HG03354 (cell line): ENCODE results near the gene SPSB2.
"Not testable (repeated sequence)": the region's sequence is repeated elsewhere in the genome, so short reads cannot be mapped to it uniquely, and the experiment has no call there.

ENCODE experiments used
- ATAC-seq: cut with Tn5 transposase; IDR thresholded peaks from one replicate; pipeline ENCODE4 v1.9.1; 2021; ENCODE audit warnings: mild to moderate bottlenecking; ENCODE audit not compliant: unreplicated experiment, poor library complexity, severe bottlenecking

The SPSB2 gene

DNA sequence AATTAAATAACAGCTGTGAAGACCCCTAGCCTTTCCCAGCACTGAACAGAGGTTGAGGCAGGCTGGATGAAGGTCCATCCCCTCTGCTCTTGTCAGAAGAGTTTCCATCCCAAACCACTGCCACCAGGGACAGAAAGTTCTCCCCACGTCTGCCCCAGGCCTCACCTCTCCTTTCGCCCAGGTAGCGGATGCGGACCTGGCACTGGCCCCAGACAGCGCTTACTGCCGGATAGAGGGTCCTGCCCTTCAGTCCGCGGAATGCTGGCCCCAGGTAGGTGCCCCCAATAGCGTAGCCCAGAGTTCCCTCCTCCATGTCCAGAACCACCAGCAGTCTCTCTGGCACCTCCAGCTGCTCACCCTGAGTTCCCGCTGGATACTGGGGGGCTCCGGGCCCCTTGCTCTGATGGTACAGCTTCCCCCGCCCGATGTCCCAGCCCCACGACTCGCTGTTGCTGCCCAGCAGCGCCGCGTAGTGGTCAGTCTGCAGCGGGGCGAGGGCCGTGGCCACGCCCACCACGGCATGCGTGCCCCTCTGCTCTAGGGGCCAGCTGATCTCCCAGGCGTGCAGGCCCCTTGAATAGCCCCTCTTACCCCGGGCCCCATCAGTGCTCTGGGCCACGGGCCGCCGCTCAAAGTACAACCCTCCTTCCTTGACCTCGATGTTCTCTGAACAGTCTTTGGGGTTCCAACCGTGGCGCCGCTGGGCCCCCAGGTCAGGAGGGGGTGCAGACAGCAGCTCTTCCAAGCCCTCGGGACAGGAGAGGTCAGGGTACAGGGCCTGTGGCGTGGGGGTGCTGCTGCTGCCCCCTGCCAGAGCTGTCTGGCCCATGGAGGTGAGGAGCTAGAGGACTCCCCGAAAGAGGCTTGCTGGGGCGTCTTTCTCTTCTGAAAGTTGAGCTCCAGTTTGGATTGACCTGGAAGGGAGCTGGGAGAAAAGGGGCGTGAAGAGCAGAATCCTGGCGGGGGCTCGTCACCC, 742 bp downstream of the SPSB2 start:
- peak; percentile 27 for ATAC-seq

DNA sequence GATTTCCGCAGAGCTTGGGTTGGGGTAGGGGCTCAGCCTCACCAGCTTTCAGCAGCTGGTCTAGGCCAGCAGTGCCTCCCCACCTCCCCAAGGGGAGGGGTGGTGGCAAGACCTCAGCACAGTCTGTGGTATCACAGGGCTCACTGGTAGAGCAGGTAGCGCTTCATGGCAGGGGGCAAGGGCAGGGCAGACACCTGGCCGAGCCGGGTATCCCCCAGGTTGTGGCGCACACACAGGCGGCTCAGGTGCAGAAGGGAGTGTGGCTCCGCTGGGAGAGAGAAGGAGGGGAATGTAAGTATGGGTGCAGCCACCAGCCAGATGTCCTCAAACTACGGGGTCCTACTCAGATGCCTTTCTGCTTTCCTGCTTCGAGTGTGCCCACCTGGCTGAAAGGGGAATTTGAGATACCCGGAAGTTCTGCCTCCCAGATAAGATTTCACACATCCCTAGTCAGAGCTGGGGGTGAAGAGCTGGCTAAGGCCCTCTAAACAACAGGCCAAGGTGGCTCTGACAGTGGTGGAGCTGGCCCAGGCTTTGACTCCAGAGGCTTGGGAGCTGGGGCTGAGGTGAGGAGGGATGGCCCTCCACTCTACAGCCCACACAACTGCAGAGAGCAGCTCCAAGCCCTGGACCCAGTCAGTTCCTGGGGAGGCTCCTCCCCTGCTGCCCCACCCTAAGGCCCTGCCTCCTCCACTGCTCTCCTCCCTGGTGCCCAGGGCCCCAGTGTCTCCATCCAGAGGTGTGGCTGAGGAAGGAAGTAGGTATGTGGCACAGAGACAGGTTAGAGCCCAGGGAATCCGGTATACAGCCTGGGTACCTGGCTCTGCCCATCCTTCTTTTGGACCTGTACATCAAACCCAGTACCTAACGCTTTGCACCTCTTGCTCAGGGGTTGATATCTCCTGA, 1.8 kb downstream of the SPSB2 start:
- no peak for ATAC-seq

DNA sequence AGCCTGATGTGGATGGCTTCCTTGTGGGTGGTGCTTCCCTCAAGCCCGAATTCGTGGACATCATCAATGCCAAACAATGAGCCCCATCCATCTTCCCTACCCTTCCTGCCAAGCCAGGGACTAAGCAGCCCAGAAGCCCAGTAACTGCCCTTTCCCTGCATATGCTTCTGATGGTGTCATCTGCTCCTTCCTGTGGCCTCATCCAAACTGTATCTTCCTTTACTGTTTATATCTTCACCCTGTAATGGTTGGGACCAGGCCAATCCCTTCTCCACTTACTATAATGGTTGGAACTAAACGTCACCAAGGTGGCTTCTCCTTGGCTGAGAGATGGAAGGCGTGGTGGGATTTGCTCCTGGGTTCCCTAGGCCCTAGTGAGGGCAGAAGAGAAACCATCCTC, 2.8 kb downstream of the SPSB2 start:
- not testable (repeated sequence) for ATAC-seq

DNA sequence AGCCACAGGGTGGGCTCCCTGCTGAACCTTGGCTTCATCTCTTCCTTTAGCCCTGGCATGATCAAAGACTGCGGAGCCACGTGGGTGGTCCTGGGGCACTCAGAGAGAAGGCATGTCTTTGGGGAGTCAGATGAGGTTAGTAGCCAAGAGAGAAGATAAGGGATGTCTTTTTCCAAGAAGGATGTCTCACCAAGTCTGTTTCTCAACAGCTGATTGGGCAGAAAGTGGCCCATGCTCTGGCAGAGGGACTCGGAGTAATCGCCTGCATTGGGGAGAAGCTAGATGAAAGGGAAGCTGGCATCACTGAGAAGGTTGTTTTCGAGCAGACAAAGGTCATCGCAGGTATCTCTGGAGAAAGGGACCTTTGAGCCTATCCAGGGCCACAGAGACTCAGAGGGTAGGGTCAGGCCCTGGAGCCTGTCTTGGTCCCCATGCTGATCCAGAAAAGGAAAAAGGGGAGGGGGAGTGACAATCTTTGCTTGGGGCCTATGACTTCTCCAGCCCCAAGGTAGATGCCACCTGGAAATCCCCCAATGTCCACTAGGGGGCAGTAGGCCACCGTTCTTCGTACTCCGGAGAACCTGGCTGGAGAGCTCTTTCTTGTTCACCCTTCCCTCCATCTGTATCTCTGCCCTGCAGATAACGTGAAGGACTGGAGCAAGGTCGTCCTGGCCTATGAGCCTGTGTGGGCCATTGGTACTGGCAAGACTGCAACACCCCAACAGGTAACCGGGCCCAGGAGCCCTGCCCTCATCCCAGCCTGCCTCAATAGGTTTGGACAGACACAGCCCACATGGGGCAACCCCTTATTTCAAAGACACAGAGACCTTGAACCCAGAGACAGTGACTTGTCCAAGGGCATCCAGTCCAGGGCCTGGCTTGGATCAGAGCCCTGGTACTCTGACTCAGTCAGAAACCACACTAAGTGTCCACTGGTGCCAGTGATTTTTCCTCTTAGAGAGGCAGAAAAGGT, 3.8 kb downstream of the SPSB2 start:
- ATAC-seq, result no peak

DNA sequence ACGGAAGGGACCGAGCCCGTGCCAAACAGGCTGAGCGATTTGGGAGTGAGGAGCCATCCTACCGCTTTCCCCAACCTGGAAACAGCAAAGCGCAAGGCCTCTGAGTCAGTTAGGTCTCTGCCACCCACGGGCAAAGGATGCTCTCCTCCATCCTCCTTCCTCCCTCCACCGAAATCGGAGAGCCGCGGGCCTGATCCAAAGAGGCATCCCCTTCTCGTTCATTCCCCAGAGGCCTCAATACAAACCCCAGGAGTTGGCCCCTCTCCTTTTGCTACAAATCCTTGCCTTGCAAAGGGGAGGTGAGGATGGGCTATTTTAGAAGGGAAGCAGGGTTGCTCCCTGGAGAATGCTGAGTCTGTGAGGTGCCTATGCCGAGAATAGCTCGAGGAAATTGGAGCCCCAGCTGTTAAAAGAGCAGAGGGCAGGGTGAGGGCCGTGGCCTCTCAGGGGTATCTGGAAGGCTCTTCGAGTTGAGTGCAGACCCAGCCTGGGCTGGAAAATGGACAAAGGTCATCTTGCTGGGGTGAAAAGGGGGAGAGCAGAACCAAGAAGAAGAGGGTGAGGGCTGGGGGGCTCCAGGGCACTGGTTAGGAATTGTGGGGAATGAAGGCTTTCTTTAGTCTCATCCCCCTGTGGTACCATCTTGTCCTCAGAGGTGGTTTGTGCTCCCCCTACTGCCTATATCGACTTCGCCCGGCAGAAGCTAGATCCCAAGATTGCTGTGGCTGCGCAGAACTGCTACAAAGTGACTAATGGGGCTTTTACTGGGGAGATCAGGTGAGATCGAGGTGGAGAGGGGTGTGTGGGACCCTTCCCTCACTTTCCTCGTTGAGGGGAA, 4.7 kb downstream of the SPSB2 start:
- no peak for ATAC-seq

DNA sequence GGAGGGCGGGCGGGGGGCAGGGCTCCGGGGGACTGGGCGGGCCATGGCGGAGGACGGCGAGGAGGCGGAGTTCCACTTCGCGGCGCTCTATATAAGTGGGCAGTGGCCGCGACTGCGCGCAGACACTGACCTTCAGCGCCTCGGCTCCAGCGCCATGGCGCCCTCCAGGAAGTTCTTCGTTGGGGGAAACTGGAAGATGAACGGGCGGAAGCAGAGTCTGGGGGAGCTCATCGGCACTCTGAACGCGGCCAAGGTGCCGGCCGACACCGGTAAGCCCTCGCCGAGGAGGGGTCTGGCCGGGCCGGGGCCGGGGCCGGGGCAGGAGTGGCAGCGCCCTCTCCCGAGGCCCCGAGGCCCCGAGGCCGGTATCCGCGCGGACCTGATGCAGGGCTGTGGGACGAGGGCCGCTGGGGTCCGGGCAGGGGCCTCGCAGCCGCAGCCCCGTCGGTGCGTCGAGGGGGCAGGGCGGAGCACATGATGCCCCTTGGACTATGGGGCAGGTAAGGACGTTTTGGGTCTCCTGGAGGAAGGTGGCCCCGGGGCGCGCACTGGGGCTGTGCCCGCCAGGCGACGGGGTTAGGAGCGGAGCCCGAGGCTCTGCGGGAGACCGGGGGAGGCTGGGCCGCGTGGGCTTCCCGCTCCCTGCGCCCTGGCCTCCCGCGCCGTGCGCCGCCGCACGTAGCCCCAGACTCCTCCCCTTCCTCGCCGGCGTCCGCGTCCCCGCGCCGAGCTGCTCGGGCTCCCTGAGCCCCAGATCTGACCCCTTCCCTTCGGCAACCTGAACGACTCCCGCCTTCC, 5.5 kb downstream of the SPSB2 start, which contains the start of gene TPI1:
TSS of gene TPI1 (plus strand) at position 119 of the 798 bp plus-strand sequence. CDS start at position 155, 36 bp downstream.
- peak; percentile 66 for ATAC-seq

DNA sequence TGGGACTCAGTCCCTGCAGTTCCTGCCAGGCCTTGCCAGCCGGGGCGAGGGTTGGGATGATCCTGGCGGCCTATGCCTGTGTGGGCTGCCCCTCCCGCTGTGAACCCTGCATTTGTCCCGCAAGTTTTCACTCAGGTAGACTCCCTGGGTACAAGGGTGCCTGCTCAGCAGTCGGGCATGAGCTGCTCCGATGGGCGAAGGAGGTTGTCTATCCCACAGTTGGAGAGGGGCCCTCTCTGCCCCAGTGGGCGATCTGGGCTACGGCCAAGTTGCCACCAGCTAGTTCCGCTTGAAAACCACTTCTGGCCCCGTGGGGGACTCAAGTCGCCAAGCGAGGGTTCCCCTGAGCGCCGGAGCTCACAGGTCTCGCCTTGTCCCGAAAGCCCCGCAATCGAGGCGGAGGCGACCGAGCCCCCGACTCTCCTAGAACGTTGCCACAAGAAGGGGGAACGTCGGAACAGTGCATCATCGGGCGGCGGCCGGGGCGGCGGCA, 6.1 kb downstream of the SPSB2 start:
- ATAC-seq, result peak; percentile 15

DNA sequence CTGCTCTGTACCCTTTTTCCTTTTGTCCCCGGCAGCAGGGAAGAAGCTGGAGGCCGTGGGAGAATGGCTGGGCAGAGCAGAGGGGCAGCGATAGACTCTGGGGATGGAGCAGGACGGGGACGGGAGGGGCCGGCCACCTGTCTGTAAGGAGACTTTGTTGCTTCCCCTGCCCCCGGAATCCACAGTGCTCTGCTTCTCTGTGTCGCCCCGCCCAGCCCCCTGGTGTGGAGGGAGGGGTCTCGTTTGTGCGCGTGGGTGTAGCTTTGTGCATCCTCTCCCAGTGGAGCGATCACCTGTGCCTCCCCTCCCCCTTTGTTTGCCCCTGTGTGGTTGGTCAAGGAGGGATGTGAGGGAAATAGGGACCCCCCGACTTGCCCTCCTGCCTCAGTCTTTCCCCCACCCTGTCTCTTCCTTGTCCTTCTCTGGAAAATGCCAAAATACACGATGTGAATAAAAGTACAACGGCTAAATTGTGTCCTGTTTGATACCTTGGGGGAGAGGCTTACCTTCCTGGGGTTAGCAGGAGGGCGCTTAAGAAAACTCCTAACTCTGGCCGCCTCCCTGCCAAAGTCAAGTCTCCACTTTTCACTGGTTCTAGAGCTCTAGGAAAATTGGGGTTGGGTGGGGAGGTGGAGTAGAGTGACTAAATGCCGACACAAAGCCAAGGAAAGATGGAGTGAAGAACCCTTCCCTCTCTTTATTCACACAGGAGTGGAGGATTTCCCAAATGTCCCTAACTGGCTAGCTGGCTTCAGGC, 6.8 kb downstream of the SPSB2 start:
- no peak for ATAC-seq

DNA sequence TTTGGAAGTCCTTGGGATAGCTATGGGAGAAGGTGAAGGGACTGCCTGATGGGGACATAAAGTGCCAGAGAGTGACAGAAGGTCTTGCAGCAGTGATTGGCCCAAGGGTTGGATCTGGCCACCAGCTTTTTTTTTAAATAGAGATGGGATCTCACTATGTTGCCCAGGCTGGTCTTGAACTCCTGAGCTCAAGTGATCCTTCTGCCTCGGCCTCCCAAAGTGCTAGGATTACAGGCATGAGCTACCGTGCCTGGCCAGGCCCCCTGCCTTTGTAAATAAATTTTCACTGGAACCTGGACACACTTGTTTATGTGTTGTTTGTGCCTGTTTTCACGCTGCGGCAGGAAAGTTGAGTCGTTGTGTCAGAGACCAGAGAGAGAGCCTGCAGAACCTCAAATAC, 7.8 kb downstream of the SPSB2 start:
- ATAC-seq, result not testable (repeated sequence)

DNA sequence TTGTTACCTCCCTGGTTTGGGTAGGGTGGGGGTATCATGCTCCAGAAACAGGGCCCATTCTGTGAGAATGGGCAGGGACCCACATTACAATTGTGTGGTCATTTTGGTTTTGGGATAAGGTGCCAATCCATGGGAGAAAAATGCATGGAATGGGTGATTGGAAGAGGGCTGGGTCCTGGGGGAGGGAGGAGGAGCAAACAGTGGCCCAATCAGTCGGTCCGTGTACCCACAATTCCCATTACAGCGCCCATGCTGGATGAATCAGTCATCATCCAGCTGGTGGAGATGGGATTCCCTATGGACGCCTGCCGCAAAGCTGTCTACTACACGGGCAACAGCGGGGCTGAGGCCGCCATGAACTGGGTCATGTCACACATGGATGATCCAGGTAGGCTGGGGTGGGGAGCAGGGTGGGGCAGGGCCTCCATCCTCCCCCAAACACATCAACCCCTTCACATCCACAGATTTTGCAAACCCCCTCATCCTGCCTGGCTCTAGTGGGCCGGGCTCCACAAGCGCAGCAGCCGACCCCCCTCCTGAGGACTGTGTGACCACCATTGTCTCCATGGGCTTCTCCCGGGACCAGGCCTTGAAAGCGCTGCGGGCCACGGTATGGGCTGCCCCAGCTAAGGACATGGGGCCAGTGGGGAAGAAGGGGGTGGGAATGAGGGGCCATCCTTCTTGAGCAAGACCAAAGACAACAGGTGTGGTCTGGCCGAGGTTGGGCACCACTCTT, 9.3 kb downstream of the SPSB2 start:
- ATAC-seq, result no peak

DNA sequence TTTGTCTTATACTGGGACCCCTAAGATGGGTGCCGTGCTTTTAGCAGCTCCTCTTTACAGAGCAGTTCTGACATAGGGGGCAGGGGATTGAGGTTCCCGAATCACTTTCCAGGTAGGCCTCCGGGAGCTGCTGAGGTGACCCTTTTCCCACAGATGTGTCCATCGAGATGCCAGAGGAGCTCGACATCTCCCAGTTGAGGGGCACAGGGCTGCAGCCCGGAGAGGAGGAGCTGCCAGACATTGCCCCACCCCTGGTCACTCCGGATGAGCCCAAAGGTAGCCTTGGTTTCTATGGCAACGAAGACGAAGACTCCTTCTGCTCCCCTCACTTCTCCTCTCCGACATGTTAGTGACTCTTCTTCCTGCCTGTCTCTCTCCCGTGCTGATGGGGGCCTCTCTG, 10.1 kb downstream of the SPSB2 start:
- ATAC-seq, result no peak

DNA sequence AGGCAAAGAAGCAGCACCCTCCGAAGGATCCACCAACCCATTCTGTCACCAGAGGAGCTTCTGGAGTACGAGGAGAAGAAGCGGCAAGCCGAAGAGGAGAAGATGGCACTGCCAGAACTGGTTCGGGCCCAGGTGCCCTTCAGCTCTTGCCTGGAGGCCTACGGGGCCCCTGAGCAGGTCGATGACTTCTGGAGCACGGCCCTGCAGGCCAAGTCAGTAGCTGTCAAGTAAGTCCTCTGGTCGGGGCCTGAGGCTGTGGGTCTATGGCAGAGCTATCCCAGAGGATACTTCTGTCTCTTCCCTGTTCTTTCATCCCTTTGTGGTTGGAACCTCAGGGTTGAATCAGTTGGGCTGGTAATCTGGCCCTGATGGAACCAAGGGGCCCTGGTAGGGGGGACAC, 11.7 kb downstream of the SPSB2 start:
- no peak for ATAC-seq

DNA sequence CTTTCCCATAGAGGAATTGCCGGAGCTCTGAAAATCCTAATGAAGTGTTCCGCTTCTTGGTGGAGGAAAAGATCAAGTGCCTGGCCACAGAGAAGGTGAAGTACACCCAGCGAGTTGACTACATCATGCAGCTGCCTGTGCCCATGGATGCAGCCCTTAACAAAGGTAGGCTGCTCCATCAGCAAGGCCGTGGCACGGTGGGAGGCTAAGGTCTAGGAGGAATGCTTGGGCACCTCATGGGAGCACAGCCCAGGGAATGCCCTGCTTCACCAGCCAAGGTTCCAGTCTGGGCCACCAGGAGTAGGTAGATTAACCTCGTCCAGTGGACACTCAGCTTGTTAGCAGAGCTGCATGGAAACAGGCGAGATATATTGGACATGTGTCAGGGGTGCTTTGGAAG, 12.2 kb downstream of the SPSB2 start:
- ATAC-seq, result no peak

DNA sequence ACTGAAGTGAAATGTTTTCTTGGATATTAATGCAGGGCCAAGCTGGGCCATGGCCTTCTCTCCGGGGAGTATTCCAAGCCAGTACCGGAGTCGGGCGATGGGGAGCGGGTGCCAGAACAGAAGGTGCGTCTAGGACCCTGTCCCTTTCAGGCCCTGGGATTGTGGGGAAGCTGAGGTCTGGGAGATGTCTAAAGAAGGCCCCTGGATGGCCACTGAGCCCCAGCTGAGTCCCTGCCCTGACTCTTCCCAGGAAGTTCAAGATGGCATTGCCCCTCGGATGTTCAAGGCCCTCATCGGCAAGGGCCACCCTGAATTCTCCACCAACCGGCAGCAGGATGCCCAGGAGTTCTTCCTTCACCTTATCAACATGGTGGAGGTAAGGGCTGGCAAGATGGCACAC, 13.0 kb downstream of the SPSB2 start:
- no peak for ATAC-seq

DNA sequence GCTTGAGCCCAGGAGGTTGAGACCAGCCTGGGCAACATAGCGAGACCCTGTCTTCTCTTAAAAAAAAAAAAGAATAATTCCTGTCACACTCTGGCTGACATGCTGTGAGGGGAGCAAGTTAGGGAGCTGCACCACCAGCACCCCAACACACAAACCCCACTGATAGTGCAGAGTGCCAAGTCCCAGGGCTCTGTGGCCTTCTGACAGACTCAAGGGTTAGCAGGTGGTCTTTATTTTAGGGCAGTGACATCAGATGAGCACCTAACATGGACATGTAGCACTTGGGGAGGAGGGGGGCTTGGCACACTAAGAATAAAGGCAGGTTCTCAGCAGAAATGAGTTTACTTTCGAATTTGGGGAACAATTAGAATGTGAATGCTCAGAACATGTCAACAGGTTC, 14.3 kb downstream of the SPSB2 start:
- ATAC-seq, result no peak

DNA sequence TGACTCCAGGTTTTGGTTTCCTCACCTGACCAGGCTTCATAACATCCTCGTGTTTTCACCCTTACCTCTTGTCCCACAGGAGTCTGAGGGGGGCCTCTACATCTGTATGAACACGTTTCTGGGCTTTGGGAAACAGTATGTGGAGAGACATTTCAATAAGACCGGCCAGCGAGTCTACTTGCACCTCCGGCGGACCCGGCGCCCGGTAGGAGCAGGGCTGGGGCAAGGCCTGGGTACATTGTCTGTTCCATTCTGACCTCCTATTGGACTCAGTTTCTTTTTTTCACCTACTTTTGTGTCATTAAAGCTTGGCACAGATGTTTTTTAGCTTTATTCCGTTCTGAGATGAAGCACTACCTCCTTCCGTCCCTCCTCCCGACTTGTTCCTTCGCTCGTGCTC, 17.8 kb downstream of the SPSB2 start:
- no peak for ATAC-seq
